Measurements from ENCODE around the gene FOXL1.
A peak's percentile ranks its signal among the peaks of the same experiment; 100 is the strongest.

The FOXL1 gene

GRCh38 chr16:86618431-86619238 lies 40.3 kb downstream of the FOXL1 start:
- no peak for DNase-seq (ENCODE audit: low spot score)
- Histone ChIP-seq H3K27ac (peak overlapping the region; percentile 66 to 76), H3K4me3 (peak overlapping the region; percentile 64)
- TF ChIP-seq, protein P1, sequence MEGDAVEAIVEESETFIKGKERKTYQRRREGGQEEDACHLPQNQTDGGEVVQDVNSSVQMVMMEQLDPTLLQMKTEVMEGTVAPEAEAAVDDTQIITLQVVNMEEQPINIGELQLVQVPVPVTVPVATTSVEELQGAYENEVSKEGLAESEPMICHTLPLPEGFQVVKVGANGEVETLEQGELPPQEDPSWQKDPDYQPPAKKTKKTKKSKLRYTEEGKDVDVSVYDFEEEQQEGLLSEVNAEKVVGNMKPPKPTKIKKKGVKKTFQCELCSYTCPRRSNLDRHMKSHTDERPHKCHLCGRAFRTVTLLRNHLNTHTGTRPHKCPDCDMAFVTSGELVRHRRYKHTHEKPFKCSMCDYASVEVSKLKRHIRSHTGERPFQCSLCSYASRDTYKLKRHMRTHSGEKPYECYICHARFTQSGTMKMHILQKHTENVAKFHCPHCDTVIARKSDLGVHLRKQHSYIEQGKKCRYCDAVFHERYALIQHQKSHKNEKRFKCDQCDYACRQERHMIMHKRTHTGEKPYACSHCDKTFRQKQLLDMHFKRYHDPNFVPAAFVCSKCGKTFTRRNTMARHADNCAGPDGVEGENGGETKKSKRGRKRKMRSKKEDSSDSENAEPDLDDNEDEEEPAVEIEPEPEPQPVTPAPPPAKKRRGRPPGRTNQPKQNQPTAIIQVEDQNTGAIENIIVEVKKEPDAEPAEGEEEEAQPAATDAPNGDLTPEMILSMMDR (IDR thresholded peaks at IDR 0.05): no peak

GRCh38 chr16:86619239-86619794 lies 41.0 kb downstream of the FOXL1 start:
- no peak for DNase-seq (ENCODE audit: low spot score)
- H3K4me3 ChIP-seq: peak overlapping the region; percentile 64
- H3K27ac ChIP-seq: peak overlapping the region; percentile 66 to 76
- TF ChIP-seq, protein P1 (IDR thresholded peaks at IDR 0.05): no peak

DNA sequence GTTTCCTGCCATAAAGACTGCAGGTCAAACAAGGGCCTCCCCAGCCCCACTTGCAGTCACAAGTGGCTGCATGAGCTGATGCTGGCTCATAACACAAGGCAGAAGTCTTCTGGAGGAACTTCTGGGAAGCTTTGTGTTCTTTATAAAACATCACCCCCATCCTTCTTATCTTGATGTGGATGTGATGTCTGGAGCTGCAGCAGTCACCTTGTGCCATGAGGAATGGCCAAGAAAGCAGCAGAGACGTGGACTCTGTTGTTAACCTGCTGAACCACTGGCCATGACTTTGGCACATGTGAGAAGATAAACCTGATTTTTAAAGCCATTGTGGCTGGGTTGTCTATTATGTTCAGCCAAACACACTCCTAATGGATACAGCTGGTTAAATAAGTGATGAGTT lies 41.8 kb downstream of the FOXL1 start:
- no peak for DNase-seq (ENCODE audit: low spot score)

DNA sequence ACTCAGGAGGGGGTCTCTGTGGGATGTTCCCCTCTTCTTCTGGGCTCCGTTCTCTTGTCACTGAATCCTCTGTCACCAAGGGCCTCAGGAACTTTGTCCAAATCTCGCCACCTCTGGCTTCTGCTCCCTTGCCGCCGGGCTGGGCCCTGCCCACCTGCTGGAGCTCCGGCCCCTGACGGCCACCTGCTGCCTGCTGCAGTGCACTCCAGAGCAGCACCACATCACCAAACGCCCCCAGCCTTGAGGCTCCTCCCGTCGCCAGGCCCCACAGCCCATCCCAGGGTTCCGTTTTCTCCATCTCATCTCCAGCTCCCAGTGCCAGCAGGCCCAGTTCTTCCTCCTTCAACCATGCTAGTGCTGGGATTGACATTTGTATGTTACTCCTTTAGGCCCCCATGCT lies 43.6 kb downstream of the FOXL1 start:
- no peak overlapping the region for H3K4me3 ChIP-seq
- no peak overlapping the region for H3K27ac ChIP-seq
- TF ChIP-seq, protein P1 (IDR thresholded peaks at IDR 0.05): no peak
- no peak for DNase-seq (ENCODE audit: low spot score)

More for the DNA sequence above, 41.8 kb downstream of the FOXL1 start:
- TF ChIP-seq, protein P1 (IDR thresholded peaks at IDR 0.05): no peak
- no peak overlapping the region for H3K4me3 ChIP-seq
- H3K27ac ChIP-seq: no peak overlapping the region

DNA sequence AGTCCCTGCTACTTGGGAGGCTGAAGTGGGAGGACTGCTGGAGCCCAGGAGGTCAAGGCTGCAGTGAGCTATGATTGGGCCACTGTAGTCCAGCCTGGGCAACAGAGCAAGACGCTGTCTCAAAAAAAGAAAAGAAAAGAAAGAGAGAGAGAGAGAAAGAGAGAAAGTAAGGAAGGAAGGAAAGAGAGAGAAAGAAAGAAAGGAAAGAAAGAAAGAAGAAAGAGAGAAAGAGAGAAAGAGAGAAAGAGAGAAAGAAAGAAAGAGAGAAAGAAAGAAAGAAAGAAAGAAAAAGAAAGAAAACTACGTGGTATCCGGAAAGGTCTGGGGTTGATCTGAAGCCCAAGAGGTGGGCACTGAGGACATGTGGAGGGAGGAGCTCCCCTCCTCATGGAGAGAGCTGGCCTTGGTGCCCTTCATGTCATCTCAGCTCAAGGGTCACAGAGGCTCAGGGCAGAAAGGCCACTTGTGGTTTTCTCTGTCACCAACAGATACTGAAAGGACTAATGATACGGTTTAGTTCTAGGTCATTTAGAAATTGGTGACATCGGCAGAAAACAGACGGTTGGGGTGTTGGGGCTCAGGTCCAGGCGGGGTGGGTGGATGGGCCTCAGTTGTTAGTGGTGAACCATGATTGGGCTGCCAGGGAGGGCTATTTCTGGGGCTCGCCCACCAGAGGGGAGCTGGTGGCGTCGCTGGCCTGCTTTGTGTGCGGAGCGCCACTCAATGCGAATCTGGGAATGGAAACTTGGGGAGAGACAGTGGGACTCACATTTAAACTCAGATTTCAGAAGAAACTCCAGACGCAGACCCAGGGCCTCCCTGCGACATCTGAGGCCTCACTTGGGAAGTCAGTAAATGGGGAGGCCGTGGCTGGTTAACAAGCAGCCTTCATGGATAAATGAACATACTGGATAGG lies 44.6 kb downstream of the FOXL1 start:
- TF ChIP-seq, protein P1 (IDR thresholded peaks at IDR 0.05): no peak
- H3K4me3 ChIP-seq: no peak overlapping the region
- no peak for DNase-seq (ENCODE audit: low spot score)
- H3K27ac ChIP-seq: no peak overlapping the region

DNA sequence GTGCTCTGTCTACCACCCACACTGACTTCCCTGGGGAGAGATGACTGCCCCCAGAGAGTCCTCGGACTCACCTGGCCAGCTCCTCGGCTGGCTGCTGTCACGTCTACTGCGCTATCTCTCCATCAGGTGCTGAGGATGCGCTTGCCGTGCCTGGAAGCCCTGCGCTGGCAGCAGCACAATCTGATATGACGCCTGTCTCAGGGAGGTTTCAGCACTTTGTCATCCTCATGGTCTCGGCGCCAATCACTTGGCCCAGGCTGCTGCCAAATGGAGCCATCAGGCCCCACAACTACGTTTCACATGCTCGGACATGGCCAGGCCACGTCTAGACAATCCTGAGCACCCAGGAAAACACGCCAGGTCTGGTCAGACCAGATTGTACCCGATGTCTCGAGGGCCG lies 46.7 kb downstream of the FOXL1 start:
- peak overlapping the region in 1 of 2 donors; percentile 25 for H3K27ac ChIP-seq
- TF ChIP-seq, protein P1 (IDR thresholded peaks at IDR 0.05): no peak
- H3K4me3 ChIP-seq: no peak overlapping the region
- DNase-seq (ENCODE audit: low spot score): no peak

Data from coronary artery (tissue), 2 donors.